RWPE1 (cell line): ENCODE measurements around the gene SAMD4B.
A peak's percentile ranks its signal among the peaks of the same experiment; 100 is the strongest.

Experiments used
- CTCF ChIA-PET: fragments of 350-600 bp; sonication (Branson Sonifier 250); formaldehyde crosslinking; extraction: SDS; loops from one replicate; lab custom pipeline; 2021; lab: Yijun Ruan, JAX
- POLR2A ChIA-PET: fragments of 400-600 bp; formaldehyde crosslinking; extraction: SDS; loops from one replicate; lab custom pipeline; 2020; ENCODE audit warnings: antibody characterized with exemption; ENCODE audit not compliant: low non-redundant PET; lab: Yijun Ruan, JAX
- DNase-seq: peaks from one replicate; pipeline ENCODE4 v3.0.0; 2012; ENCODE audit warnings: low spot score
- H3K27ac ChIP-seq: fragments of 450-650 bp; 2 replicates; pipeline ENCODE4 v1.5.1; 2017
- TF ChIP-seq, protein P1 (sequence below): fragments of 450-650 bp; conservative IDR thresholded peaks from 2 replicates; pipeline ENCODE4 v1.5.1; 2017; ENCODE audit warnings: low read depth, mild to moderate bottlenecking

SAMD4B gene

DNA sequence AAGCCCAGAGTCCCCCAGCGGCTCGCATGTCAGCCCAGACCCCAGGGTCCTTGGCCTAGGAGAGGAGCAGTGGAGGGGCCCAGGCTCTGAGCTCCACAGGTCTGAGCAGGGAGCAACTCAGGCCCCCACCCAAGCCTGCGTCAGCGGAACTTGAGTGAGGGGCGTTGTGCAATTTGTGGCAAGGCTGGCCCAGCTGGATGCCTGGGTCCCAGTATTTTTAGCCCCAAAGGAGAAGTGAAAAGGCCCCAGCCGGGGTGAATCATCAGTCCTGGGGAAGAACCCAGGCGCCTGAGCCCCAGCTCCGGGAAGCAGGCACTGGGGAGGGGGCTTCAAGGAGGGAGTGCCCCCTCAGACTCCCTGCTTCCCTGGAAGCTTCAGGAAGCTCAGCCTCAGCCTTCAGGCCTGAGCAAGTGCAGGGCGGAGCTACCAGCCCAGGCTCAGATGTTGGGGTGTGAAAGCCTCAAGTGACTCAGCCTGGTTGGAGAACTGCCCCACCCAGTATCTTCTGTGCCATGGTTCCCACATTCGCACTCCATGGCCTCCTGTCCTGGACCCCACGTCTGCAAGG is 56.2 kb downstream of the SAMD4B start:
- peak; percentile 84 for DNase-seq
- peak overlapping the region; percentile 100 for H3K27ac ChIP-seq
- TF ChIP-seq, protein P1, sequence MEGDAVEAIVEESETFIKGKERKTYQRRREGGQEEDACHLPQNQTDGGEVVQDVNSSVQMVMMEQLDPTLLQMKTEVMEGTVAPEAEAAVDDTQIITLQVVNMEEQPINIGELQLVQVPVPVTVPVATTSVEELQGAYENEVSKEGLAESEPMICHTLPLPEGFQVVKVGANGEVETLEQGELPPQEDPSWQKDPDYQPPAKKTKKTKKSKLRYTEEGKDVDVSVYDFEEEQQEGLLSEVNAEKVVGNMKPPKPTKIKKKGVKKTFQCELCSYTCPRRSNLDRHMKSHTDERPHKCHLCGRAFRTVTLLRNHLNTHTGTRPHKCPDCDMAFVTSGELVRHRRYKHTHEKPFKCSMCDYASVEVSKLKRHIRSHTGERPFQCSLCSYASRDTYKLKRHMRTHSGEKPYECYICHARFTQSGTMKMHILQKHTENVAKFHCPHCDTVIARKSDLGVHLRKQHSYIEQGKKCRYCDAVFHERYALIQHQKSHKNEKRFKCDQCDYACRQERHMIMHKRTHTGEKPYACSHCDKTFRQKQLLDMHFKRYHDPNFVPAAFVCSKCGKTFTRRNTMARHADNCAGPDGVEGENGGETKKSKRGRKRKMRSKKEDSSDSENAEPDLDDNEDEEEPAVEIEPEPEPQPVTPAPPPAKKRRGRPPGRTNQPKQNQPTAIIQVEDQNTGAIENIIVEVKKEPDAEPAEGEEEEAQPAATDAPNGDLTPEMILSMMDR = no peak
- CTCF ChIA-PET = interaction anchor here (0.5 to 3.4 kb wide), 13 partner anchors 8 to 798 kb away, joined by 3 to 55 read pairs (median 5); partner anchors contain the start of genes PLEKHG2, RPS16 and TIMM50
- POLR2A ChIA-PET = interaction anchor here (0.8 to 1.7 kb wide), 6 partner anchors 8 to 37 kb away, joined by 3 to 13 read pairs (median 6); partner anchors contain the start of genes RPS16 and ZFP36

- peak overlapping the region; percentile 100 for H3K27ac ChIP-seq
Measured at GRCh38 chr19:39399668-39400050, 57.4 kb downstream of the SAMD4B start.

DNA sequence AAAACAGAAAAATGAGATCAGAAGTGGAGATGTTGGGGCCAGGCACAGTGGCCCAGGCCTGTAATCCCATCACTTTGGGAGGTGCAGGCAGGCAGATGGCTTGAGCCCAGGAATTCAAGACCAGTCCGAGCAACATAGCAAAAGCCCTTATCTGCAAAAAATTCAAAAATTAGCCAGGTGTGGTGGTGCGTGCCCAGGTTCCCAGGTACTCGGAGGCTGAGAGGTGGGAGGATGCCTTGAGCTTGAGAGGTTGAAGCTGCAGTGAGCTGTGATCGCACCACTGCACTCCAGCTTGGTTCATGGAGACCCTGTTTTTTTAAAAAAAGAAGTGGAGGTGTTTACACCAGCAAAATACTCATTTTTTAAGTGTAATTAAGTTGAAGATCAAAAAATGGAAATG is 57.8 kb downstream of the SAMD4B start:
- TF ChIP-seq, protein P1 = no peak
- CTCF ChIA-PET = interaction anchor here (0.5 kb wide), 1 partner anchor 414 kb away, joined by 3 read pairs; no protein-coding TSS in a partner anchor
- peak overlapping the region; percentile 100 for H3K27ac ChIP-seq
- no peak for DNase-seq
- POLR2A ChIA-PET = no interaction called here

More at GRCh38 chr19:39399668-39400050, 57.4 kb downstream of the SAMD4B start:
- DNase-seq = no peak
- POLR2A ChIA-PET = no interaction called here
- TF ChIP-seq, protein P1 = no peak
- CTCF ChIA-PET = no interaction called here

DNA sequence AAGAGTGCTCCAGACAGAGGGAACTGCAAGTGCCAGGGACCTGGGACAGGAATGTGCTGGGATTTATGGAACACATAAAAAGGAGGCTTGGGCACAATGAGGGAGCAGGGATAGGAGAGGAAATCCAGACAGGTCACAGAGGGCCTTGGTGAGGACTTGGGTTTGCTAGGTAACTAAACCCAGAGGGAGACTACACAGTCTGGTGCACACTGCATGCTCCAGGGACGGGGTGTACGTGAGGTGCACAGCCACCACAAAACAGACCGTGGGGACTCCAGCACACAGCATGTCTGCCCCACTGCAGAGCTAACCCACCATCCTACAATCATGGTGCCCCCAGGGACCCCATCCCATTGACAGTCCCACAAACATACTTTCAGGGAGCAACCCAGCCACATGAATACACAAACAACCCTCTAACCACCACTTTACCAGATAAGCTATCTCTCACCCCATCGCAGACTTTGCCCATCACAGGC is 58.9 kb downstream of the SAMD4B start:
- ChIA-PET CTCF (interaction anchor here (1.5 kb wide), 1 partner anchor 11 kb away, joined by 5 read pairs; the partner anchor contains the start of gene PLEKHG2), POLR2A (interaction anchor here (0.7 to 2.0 kb wide), 2 partner anchors 11 to 59 kb away, joined by 3 to 10 read pairs; partner anchors contain the start of genes PLEKHG2 and SAMD4B)
- TF ChIP-seq, protein P1 = no peak
- DNase-seq = no peak
- H3K27ac ChIP-seq = peak overlapping the region; percentile 100

DNA sequence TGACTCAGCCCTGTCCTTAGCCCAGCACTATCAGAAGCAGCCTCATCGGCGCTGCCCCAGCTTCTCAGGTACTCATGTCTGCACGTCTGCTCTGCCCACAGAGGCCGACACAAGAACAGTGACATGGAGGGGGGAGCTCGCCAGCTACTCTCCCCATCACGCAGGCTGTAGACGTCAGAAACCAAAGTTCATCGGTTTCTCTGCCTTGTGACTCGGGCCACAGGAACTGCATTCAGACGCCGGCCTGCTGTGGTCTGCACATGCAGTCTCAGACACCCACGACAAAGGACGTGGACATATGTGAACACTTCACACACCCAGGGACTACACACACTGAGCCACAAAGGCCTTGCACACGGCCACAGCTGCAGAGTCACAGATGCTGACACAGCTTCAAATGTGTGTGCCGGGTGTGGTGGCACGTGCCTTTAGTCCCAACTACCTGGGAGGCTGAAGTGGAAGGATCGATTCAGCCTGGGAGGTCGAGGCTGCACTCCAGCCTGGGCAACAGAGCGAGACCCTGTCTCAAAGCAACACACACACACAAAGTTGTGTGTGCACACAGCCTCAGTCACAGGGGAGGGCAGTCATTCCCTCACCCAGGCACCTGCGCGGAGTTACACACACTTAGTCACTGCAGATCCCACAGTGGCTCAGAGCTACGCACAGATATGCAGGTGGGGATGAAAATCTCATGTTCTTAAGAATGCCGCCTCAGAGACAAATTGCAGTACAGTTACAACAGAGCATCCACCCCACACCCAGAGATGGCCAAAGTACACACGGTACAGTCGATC is 59.5 kb downstream of the SAMD4B start:
- ChIA-PET CTCF (interaction anchor here (1.5 kb wide), 1 partner anchor 10 kb away, joined by 5 read pairs; the partner anchor contains the start of gene PLEKHG2), POLR2A (interaction anchor here (0.6 to 2.0 kb wide), 4 partner anchors 10 to 60 kb away, joined by 3 to 10 read pairs (median 4); partner anchors contain the start of genes MED29, PAF1, PLEKHG2 and RPS16)
- DNase-seq = no peak
- peak overlapping the region; percentile 100 for H3K27ac ChIP-seq
- TF ChIP-seq, protein P1 = no peak
